Subcutaneous adipose tissue (tissue), 4 donors: ENCODE data around the gene TMOD4. TPM values are rescaled to one million over a fixed set of nuclear protein-coding genes. Genes with fewer than 3 reads are reported as not detected.

Experiments
- total RNA-seq, 4 donors: library from RNA; depleted of rRNA; stranded (reverse); fragments of >200 nt; gene quantifications; one replicate each; pipeline ENCODE4 v1.1.0, GENCODE V29; 2016
- TF ChIP-seq, protein P1 (sequence below): fragments of 450-650 bp; IDR thresholded peaks from one replicate; pipeline ENCODE4 v1.5.1; 2016; ENCODE audit warnings: low read depth, mild to moderate bottlenecking, control low read depth, antibody characterized with exemption, moderate library complexity

The TMOD4 gene
- total RNA-seq, result not detected

DNA sequence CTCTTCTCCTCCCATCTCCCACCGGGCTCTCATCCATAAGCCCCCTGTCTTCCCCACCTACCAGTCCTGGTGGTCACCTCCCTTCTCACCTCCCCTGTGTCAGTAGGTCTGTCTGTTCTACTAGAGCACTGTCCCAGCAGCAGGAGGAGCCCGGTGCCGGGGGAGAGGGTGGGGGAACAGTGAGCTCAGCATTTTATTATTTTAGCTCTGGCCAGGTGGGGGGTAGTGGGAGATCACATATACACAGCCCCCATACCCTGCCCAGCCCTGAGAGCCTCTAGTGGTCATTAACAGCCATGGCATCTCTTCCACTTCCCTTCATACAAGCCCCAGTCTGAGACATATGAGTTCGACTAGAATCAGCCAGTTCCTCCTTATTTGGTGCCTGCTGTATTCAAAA, at the start of gene TMOD4:
TMOD4 (minus strand) TSS at position 119 of the 400 bp plus-strand sequence. CDS start 1,106 bp downstream, outside the sequence.
- TF ChIP-seq, protein P1, sequence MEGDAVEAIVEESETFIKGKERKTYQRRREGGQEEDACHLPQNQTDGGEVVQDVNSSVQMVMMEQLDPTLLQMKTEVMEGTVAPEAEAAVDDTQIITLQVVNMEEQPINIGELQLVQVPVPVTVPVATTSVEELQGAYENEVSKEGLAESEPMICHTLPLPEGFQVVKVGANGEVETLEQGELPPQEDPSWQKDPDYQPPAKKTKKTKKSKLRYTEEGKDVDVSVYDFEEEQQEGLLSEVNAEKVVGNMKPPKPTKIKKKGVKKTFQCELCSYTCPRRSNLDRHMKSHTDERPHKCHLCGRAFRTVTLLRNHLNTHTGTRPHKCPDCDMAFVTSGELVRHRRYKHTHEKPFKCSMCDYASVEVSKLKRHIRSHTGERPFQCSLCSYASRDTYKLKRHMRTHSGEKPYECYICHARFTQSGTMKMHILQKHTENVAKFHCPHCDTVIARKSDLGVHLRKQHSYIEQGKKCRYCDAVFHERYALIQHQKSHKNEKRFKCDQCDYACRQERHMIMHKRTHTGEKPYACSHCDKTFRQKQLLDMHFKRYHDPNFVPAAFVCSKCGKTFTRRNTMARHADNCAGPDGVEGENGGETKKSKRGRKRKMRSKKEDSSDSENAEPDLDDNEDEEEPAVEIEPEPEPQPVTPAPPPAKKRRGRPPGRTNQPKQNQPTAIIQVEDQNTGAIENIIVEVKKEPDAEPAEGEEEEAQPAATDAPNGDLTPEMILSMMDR, result no peak

DNA sequence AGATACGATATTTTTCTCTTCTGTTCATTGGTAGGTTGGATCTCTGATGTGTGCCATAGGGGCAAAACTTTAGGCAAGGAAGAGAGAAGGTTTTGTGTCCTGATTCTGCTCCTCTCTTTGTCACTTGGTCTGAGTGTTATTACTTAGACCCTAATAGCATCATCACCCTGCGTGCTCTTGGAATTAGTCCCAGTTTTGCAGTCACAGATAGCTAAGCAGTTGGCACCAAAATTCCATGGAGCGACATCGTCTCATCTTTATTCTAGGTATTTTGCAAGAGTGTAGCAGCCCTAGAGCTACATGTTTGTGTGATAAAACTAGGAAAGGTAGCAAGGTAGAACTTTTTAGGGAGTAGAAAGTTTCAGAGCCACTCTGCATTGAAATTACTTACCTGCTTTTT, 46.3 kb upstream of the TMOD4 start:
- TF ChIP-seq, protein P1, result no peak

DNA sequence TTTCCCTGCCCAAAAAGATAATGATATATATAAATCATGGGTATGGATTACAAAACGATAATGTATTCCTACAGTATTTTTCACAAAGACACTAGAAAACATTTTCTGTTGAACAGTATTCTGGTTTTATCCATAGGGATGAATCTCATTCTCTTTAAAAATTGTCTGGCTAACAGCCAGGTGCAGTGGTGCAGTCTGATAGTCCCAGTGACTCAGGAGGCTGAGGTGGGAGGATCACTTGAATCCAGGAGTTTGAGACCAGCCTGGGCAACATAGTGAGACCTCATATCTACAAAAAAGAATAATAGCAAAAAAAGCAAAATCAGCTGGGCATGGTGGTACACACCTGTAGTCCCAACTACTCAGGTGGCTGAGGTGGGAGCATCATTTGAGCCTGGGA, 45.8 kb upstream of the TMOD4 start:
- TF ChIP-seq, protein P1, result no peak

DNA sequence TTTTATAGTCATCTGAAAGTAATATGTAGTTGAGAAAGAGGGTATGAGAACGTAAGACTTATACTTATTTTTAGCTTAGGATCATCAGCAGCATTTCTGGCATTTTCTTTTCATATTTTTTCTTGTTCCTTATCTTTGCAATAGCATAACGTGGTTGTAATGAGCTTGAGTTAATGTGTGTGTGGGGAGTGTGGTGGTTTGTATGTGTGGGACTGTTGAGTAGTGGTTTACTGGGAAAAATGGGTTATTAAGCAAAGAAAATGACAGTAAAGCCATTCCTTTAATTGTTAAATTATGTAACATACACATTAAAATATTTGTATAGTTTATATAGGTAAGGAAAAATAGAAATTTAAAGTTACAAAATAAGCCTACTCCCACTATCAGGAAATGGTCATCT, 37.8 kb upstream of the TMOD4 start:
- TF ChIP-seq, protein P1, result no peak

DNA sequence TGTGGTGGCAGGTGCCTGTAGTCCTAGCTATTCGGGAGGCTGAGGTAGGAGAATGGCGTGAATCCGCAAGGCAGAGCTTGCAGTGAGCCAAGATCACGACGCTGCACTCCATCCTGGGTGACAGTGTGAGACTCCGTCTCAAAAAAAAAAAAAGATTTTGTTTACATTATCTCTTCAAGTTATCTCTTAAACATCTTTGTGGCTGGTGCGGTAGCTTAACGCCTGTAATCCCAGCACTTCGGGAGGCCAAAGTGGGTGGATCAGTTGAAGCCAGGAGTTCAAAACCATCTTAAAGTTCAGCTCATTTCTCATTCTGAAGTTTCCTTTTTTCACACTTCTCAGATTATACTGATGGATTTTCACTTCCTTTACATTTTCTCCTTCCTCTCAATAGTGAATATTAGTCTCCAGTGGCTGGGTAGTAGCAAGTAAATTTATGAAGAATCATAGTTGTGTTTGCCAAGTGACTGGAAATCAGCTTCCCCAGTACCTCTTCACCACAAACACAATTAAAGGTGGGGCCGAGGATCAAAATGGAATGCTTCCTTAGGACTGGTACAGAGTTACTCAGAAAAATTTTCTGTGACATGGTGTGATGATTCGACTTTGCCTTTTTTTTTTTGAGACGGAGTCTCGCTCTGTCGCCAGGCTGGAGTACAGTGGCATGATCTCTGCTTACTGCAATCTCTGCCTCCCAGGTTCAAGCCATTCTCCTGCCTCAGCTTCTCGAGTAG, 36.4 kb upstream of the TMOD4 start:
- TF ChIP-seq, protein P1, result no peak

DNA sequence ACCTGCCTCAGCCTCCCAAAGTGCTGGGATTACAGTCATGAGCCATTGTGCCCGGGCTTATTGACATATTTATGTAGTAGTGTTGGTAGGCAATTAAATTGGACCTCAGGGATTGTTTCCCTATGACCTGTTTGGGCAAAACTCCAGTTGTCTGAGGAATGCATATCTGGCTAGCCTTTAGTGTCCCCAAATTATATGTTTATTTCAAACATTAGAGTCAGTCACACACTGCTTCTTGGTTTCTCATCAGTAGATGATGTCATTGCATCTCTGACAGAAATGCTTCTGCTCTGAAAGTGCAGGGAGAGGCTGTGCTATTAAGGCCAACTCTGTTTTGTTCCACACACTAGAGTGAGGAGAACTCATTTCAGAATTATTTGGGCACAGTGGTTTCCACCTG, 35.0 kb upstream of the TMOD4 start:
- TF ChIP-seq, protein P1, result no peak

DNA sequence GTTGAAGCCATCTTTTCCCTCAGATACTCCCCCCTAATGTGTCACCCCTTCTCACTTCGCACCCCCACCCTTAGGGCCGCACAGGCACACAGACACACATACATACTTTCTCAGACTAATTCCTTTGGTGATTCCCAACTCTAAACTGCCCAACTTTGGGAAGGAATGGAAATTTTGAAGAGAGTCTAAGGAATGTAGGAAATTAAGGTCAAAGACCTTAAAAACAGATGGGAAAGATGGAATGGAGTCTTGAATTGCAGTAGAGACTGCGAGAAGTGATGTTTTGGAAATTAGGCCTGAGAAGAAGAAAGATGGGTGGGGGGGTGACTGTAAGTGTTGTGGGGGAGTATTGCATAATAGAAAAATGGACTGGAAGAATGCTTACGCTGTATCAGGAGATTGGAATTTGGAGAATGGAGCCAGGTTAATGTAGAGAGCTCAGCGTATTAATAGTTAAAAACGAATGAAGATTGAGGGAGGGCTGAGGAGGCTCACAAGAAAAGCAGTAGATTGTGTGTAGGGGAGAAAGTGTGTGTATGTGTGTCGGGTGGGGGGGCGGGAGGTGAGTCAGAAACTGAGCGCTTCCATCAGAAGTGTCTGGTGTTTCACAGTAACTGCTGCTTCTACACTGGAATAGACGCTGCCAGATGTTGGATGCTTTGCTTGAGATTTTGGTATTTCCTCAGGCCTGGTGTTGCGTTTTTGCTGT, 24.2 kb upstream of the TMOD4 start:
- TF ChIP-seq, protein P1, result no peak
